Loucy (cell line): ENCODE data around the gene ABCA7.

Experiments
- H2AFZ ChIP-seq: fragments of 200-600 bp; sonication (generic); 2 replicates; pipeline ENCODE4 v1.6.0; 2016; ENCODE audit warnings: antibody characterized with exemption, mild to moderate bottlenecking, low read length, moderate library complexity
- H3F3A ChIP-seq: fragments of 200-600 bp; 2 replicates; pipeline ENCODE4 v1.6.0; 2016; ENCODE audit warnings: antibody characterized with exemption, low read depth, mild to moderate bottlenecking
- H3K27me3 ChIP-seq: fragments of 200-600 bp; sonication (generic); 2 replicates; pipeline ENCODE4 v1.6.1; 2014; ENCODE audit warnings: low read length, mild to moderate bottlenecking; ENCODE audit not compliant: insufficient read depth, poor library complexity, severe bottlenecking
- H3K36me3 ChIP-seq: fragments of 200-600 bp; sonication (generic); 2 replicates; pipeline ENCODE4 v1.6.1; 2016; ENCODE audit warnings: low read length; ENCODE audit not compliant: insufficient read depth
- H3K4me1 ChIP-seq: fragments of 200-600 bp; sonication (generic); 2 replicates; pipeline ENCODE4 v1.5.1; 2014; ENCODE audit warnings: low read length, mild to moderate bottlenecking; ENCODE audit not compliant: insufficient read depth, poor library complexity, severe bottlenecking
- H3K4me2 ChIP-seq: fragments of 200-600 bp; sonication (generic); 2 replicates; pipeline ENCODE4 v1.6.0; 2014; ENCODE audit warnings: antibody characterized with exemption, low read length, low read depth, mild to moderate bottlenecking; ENCODE audit not compliant: poor library complexity, severe bottlenecking
- H3K4me3 ChIP-seq: fragments of 200-600 bp; sonication (generic); 2 replicates; pipeline ENCODE4 v1.5.1; 2014; ENCODE audit warnings: low read length, mild to moderate bottlenecking, mixed read lengths; ENCODE audit not compliant: poor library complexity, severe bottlenecking
- H3K79me2 ChIP-seq: fragments of 200-600 bp; sonication (generic); 2 replicates; pipeline ENCODE4 v1.6.1; 2014; ENCODE audit warnings: low read length; ENCODE audit not compliant: insufficient read depth
- H3K9ac ChIP-seq: fragments of 200-600 bp; sonication (generic); 2 replicates; pipeline ENCODE4 v1.6.0; 2014; ENCODE audit warnings: mild to moderate bottlenecking, low read depth, low read length, moderate library complexity; ENCODE audit not compliant: poor library complexity, severe bottlenecking
- H3K9me2 ChIP-seq: fragments of 200-600 bp; sonication (generic); replicated peaks from 2 replicates; pipeline ENCODE4 v1.6.1; 2016; ENCODE audit warnings: low read depth, low read length, mixed read lengths
- H3K9me3 ChIP-seq: fragments of 200-600 bp; sonication (generic); 2 replicates; pipeline ENCODE4 v1.6.1; 2014; ENCODE audit warnings: mild to moderate bottlenecking, antibody characterized with exemption, low read length, low read depth; ENCODE audit not compliant: insufficient read depth
- H4K20me1 ChIP-seq: fragments of 200-600 bp; sonication (generic); 2 replicates; pipeline ENCODE4 v1.6.0; 2014; ENCODE audit warnings: antibody characterized with exemption, low read length, mild to moderate bottlenecking; ENCODE audit not compliant: insufficient read depth, poor library complexity, severe bottlenecking
- CTCF ChIP-seq: fragments of 200-600 bp; sonication (generic); conservative IDR thresholded peaks from 2 replicates; pipeline ENCODE4 v1.5.1; 2014; ENCODE audit warnings: mild to moderate bottlenecking, antibody characterized with exemption, low read length
- EZH2phosphoT487 ChIP-seq: fragments of 200-600 bp; IDR thresholded peaks from 2 replicates; pipeline ENCODE4 v1.6.1; 2018; ENCODE audit warnings: antibody characterized with exemption, mild to moderate bottlenecking, moderate library complexity, borderline replicate concordance

The ABCA7 gene

GRCh38 chr19:1097810-1098176, 57.9 kb downstream of the ABCA7 start:
- H3K4me2 ChIP-seq = no peak overlapping the region
- H3K4me3 ChIP-seq = no peak overlapping the region
- H3K4me1 ChIP-seq = peaks cover 30% of the 10 kb centered on the region
- TF ChIP-seq EZH2phosphoT487 (no peak), CTCF (no peak)
- H3K36me3 ChIP-seq = no peaks in the 10 kb centered on the region
- no peaks in the 10 kb centered on the region for H3K9me2 ChIP-seq
- no peaks in the 10 kb centered on the region for H3F3A ChIP-seq
- H2AFZ ChIP-seq = no peak overlapping the region
- peaks cover 22% of the 10 kb centered on the region for H4K20me1 ChIP-seq
- no peak overlapping the region for H3K9ac ChIP-seq
- H3K9me3 ChIP-seq = no peaks in the 10 kb centered on the region
- peaks cover 24% of the 10 kb centered on the region for H3K79me2 ChIP-seq
- no peaks in the 10 kb centered on the region for H3K27me3 ChIP-seq

GRCh38 chr19:1098177-1099051, 58.5 kb downstream of the ABCA7 start:
- Histone ChIP-seq H2AFZ (no peak overlapping the region), H3F3A (no peaks in the 10 kb centered on the region), H3K79me2 (peaks cover 18% of the 10 kb centered on the region)

GRCh38 chr19:1101337-1101698, 61.4 kb downstream of the ABCA7 start:
- Histone ChIP-seq H3K9me3 (no peaks in the 10 kb centered on the region), H3K9ac (no peak overlapping the region), H3K36me3 (peaks cover 5% of the 10 kb centered on the region; the same call in 1 of the 2 replicates), H4K20me1 (peaks cover 16% of the 10 kb centered on the region), H3K9me2 (no peaks in the 10 kb centered on the region), H3K4me1 (peaks cover 20% of the 10 kb centered on the region), H3F3A (no peaks in the 10 kb centered on the region), H2AFZ (no peak overlapping the region), H3K4me3 (peak overlapping the region; percentile 40), H3K79me2 (peaks cover 17% of the 10 kb centered on the region), H3K27me3 (no peaks in the 10 kb centered on the region), H3K4me2 (peak overlapping the region; percentile 63)
- no peak for TF ChIP-seq CTCF
- TF ChIP-seq EZH2phosphoT487 = no peak

More at GRCh38 chr19:1098177-1099051, 58.5 kb downstream of the ABCA7 start:
- Histone ChIP-seq H3K4me3 (no peak overlapping the region), H3K4me2 (no peak overlapping the region), H3K4me1 (peaks cover 27% of the 10 kb centered on the region), H3K9ac (no peak overlapping the region), H3K9me2 (no peaks in the 10 kb centered on the region), H3K9me3 (no peaks in the 10 kb centered on the region), H3K27me3 (no peaks in the 10 kb centered on the region), H3K36me3 (no peaks in the 10 kb centered on the region), H4K20me1 (peaks cover 17% of the 10 kb centered on the region)
- TF ChIP-seq EZH2phosphoT487 (no peak), CTCF (no peak)
